Nephron (organoid): ENCODE data around the gene E2F8.

ENCODE experiments used
- H3K27ac Mint-ChIP-seq, 3 experiments: 2 replicates each; pipeline ENCODE4 v1.8.0; 2020; ENCODE audit warnings: mixed read lengths in 3 of 3, mild to moderate bottlenecking in 2 of 3, moderate library complexity in 1 of 3
- H3K27me3 Mint-ChIP-seq: 2 replicates; pipeline ENCODE4 v1.8.0; 2021; ENCODE audit warnings: low read depth, mild to moderate bottlenecking, moderate library complexity, mixed read lengths
- H3K36me3 Mint-ChIP-seq: 2 replicates; pipeline ENCODE4 v1.8.0; 2020; ENCODE audit warnings: low read depth, mixed read lengths
- H3K4me1 Mint-ChIP-seq: 2 replicates; pipeline ENCODE4 v1.8.0; 2020; ENCODE audit warnings: mixed read lengths
- H3K4me3 Mint-ChIP-seq, 3 experiments: 2 replicates each; pipeline ENCODE4 v1.8.0; 2020; ENCODE audit warnings: mild to moderate bottlenecking in 3 of 3, mixed read lengths in 3 of 3, moderate library complexity in 2 of 3
- H3K9me3 Mint-ChIP-seq: 2 replicates; pipeline ENCODE4 v1.8.0; 2020; ENCODE audit warnings: mixed read lengths
- CTCF ChIP-seq, 3 experiments: fragments of 200-600 bp; sonication (generic); IDR thresholded peaks; one replicate each; pipeline ENCODE4 v1.5.0; 2021; ENCODE audit warnings: antibody characterized with exemption in 3 of 3; ENCODE audit not compliant: unreplicated experiment in 3 of 3

Gene E2F8

GRCh38 chr11:19216021-19216420, 24.7 kb downstream of the E2F8 start:
- no peak overlapping the region for H3K27ac Mint-ChIP-seq
- H3K4me1 Mint-ChIP-seq, result peaks cover 35% of the 10 kb centered on the region
- no peaks in the 10 kb centered on the region for H3K36me3 Mint-ChIP-seq
- H3K27me3 Mint-ChIP-seq, result peaks cover 5% of the 10 kb centered on the region
- no peak overlapping the region for H3K4me3 Mint-ChIP-seq
- TF ChIP-seq CTCF (IDR thresholded peaks at IDR 0.05; ENCODE audit: unreplicated experiment in 3 of 3), result no peak
- no peaks in the 10 kb centered on the region for H3K9me3 Mint-ChIP-seq

GRCh38 chr11:19209617-19210370, 31.0 kb downstream of the E2F8 start:
- peaks cover 23% of the 10 kb centered on the region for H3K27me3 Mint-ChIP-seq
- no peaks in the 10 kb centered on the region for H3K36me3 Mint-ChIP-seq
- no peak for TF ChIP-seq CTCF (IDR thresholded peaks at IDR 0.05; ENCODE audit: unreplicated experiment in 3 of 3)
- no peaks in the 10 kb centered on the region for H3K9me3 Mint-ChIP-seq
- no peak overlapping the region for H3K27ac Mint-ChIP-seq
- H3K4me3 Mint-ChIP-seq, result no peak overlapping the region
- H3K4me1 Mint-ChIP-seq, result peaks cover 13% of the 10 kb centered on the region

- H3K36me3 Mint-ChIP-seq, result no peaks in the 10 kb centered on the region
- H3K9me3 Mint-ChIP-seq, result no peaks in the 10 kb centered on the region
- no peak overlapping the region for H3K27ac Mint-ChIP-seq
- H3K4me3 Mint-ChIP-seq, result no peak overlapping the region
- H3K27me3 Mint-ChIP-seq, result peaks cover 23% of the 10 kb centered on the region
- peaks cover 13% of the 10 kb centered on the region for H3K4me1 Mint-ChIP-seq
- TF ChIP-seq CTCF (IDR thresholded peaks at IDR 0.05; ENCODE audit: unreplicated experiment in 3 of 3), result no peak
Observed at GRCh38 chr11:19208959-19209546, 31.7 kb downstream of the E2F8 start.

- Mint-ChIP-seq H3K36me3 (no peaks in the 10 kb centered on the region), H3K27ac (no peak overlapping the region), H3K4me3 (no peak overlapping the region), H3K27me3 (peaks cover 23% of the 10 kb centered on the region), H3K4me1 (peaks cover 13% of the 10 kb centered on the region), H3K9me3 (no peaks in the 10 kb centered on the region)
- no peak for TF ChIP-seq CTCF (IDR thresholded peaks at IDR 0.05; ENCODE audit: unreplicated experiment in 3 of 3)
Observed at GRCh38 chr11:19208181-19208580, 32.6 kb downstream of the E2F8 start.

GRCh38 chr11:19204836-19205235, 35.9 kb downstream of the E2F8 start:
- Mint-ChIP-seq H3K36me3 (no peaks in the 10 kb centered on the region), H3K27ac (no peak overlapping the region), H3K4me1 (peaks cover 38% of the 10 kb centered on the region), H3K4me3 (no peak overlapping the region), H3K9me3 (no peaks in the 10 kb centered on the region), H3K27me3 (peaks cover 22% of the 10 kb centered on the region)
- no peak for TF ChIP-seq CTCF (IDR thresholded peaks at IDR 0.05; ENCODE audit: unreplicated experiment in 3 of 3)
